ENCODE results near the gene TNFRSF1A. TPM values are rescaled to one million over a fixed set of nuclear protein-coding genes. Genes with fewer than 3 reads are reported as not detected.

Gene TNFRSF1A
- total and polyA plus RNA-seq, 2 of the 13 experiments (the other 11 are each of a cell fraction or from before 2014, with no cell fraction given): 41.5 to 61.2 TPM

DNA sequence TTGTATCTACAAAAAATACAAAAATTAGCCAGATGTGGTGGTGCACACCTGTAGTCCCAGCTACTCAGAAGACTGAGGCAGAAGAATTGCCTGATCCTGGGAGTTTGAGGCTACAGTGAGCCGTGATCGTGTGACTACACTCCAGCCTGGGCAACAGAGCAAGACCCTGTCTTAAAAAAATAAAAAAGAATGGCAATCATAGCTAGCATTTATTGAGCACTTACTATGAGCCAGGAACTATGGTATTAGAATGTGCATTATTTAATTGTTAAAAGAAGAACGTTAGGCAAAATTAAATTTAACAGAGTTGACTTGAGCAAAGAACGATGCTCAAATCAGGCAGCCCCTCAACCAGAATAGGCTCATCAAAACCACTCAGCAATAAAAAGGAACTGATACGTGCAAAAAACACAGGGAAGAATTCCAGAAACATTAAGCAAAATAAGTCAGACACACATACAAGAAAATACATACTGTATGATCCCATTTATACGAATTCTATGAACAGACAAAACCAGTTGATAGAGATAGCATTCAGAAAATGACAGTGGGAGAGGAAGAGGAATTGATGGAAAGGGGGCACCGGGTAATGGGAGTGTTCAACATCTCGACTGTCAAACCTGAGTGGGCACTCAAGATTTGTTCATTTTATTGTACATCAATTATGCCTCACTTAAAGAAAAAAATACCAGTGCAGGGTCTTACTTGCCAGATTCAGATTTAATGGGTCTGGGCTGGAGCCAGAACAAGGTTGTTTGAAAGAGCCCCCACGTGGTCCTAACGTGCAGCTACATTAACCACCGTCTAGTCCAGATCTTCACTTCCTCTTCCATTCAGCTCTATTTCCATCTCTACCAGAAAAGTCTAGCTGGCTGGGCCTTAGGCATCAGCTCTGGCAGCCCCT lies 25.4 kb upstream of the TNFRSF1A start (continued):
- TF ChIP-seq ZFP36 (IDR thresholded peaks at IDR 0.05; ENCODE audit: borderline replicate concordance, low read depth, low read length, partially characterized antibody) (no peak), THAP11 (CRISPR knock-in tag; IDR thresholded peaks at IDR 0.05) (0 out of 2 replicates have a peak, but pooled peaks have one; percentile 12), CBX1 (IDR thresholded peaks at IDR 0.05; ENCODE audit: low read depth) (no peak), PRPF4 (IDR thresholded peaks at IDR 0.05; ENCODE audit: low read depth, low read length, poor library complexity, severe bottlenecking) (no peak), TEAD3 (CRISPR knock-in tag; optimal IDR thresholded peaks at IDR 0.05; ENCODE audit: borderline replicate concordance) (no peak), ETV5 (CRISPR knock-in tag; IDR thresholded peaks at IDR 0.05; ENCODE audit: borderline replicate concordance) (no peak), SMC3 (IDR thresholded peaks at IDR 0.05; ENCODE audit: low read length) (peak; percentile 68), CCAR2 (optimal IDR thresholded peaks at IDR 0.05; ENCODE audit: low read depth, low read length) (no peak), TAF15 (IDR thresholded peaks at IDR 0.05; ENCODE audit: low read depth, low read length, poor library complexity, severe bottlenecking) (no peak), AHR (CRISPR knock-in tag; IDR thresholded peaks at IDR 0.05) (no peak), KLF12 (CRISPR knock-in tag; IDR thresholded peaks at IDR 0.05; ENCODE audit: borderline replicate concordance) (no peak), JARID2 (CRISPR knock-in tag; IDR thresholded peaks at IDR 0.05; ENCODE audit: insufficient replicate concordance) (no peak), KLF11 (CRISPR knock-in tag; IDR thresholded peaks at IDR 0.05) (0 out of 2 replicates have a peak, but pooled peaks have one; percentile 22), ELF3 (CRISPR knock-in tag; IDR thresholded peaks at IDR 0.05) (peak; percentile 67; the same call in 1 of the 2 replicates), ERF (CRISPR knock-in tag; IDR thresholded peaks at IDR 0.05) (0 out of 2 replicates have a peak, but pooled peaks have one; percentile 40), PPARG (CRISPR knock-in tag; conservative IDR thresholded peaks at IDR 0.05) (no peak), NFE2 (CRISPR knock-in tag; IDR thresholded peaks at IDR 0.05) (no peak), ZNF430 (CRISPR knock-in tag; IDR thresholded peaks at IDR 0.05) (0 out of 2 replicates have a peak, but pooled peaks have one; percentile 33), ZNF605 (CRISPR knock-in tag; IDR thresholded peaks at IDR 0.05) (0 out of 2 replicates have a peak, but pooled peaks have one; percentile 22), SNAI1 (CRISPR knock-in tag; IDR thresholded peaks at IDR 0.05; ENCODE audit: borderline replicate concordance) (no peak), ZNF432 (CRISPR knock-in tag; IDR thresholded peaks at IDR 0.05; ENCODE audit: borderline replicate concordance) (no peak)
- TF ChIP-seq, protein P1, sequence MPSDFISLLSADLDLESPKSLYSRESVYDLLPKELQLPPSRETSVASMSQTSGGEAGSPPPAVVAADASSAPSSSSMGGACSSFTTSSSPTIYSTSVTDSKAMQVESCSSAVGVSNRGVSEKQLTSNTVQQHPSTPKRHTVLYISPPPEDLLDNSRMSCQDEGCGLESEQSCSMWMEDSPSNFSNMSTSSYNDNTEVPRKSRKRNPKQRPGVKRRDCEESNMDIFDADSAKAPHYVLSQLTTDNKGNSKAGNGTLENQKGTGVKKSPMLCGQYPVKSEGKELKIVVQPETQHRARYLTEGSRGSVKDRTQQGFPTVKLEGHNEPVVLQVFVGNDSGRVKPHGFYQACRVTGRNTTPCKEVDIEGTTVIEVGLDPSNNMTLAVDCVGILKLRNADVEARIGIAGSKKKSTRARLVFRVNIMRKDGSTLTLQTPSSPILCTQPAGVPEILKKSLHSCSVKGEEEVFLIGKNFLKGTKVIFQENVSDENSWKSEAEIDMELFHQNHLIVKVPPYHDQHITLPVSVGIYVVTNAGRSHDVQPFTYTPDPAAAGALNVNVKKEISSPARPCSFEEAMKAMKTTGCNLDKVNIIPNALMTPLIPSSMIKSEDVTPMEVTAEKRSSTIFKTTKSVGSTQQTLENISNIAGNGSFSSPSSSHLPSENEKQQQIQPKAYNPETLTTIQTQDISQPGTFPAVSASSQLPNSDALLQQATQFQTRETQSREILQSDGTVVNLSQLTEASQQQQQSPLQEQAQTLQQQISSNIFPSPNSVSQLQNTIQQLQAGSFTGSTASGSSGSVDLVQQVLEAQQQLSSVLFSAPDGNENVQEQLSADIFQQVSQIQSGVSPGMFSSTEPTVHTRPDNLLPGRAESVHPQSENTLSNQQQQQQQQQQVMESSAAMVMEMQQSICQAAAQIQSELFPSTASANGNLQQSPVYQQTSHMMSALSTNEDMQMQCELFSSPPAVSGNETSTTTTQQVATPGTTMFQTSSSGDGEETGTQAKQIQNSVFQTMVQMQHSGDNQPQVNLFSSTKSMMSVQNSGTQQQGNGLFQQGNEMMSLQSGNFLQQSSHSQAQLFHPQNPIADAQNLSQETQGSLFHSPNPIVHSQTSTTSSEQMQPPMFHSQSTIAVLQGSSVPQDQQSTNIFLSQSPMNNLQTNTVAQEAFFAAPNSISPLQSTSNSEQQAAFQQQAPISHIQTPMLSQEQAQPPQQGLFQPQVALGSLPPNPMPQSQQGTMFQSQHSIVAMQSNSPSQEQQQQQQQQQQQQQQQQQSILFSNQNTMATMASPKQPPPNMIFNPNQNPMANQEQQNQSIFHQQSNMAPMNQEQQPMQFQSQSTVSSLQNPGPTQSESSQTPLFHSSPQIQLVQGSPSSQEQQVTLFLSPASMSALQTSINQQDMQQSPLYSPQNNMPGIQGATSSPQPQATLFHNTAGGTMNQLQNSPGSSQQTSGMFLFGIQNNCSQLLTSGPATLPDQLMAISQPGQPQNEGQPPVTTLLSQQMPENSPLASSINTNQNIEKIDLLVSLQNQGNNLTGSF (CRISPR knock-in tag; IDR thresholded peaks at IDR 0.05): no peak
- TF ChIP-seq, protein P2, sequence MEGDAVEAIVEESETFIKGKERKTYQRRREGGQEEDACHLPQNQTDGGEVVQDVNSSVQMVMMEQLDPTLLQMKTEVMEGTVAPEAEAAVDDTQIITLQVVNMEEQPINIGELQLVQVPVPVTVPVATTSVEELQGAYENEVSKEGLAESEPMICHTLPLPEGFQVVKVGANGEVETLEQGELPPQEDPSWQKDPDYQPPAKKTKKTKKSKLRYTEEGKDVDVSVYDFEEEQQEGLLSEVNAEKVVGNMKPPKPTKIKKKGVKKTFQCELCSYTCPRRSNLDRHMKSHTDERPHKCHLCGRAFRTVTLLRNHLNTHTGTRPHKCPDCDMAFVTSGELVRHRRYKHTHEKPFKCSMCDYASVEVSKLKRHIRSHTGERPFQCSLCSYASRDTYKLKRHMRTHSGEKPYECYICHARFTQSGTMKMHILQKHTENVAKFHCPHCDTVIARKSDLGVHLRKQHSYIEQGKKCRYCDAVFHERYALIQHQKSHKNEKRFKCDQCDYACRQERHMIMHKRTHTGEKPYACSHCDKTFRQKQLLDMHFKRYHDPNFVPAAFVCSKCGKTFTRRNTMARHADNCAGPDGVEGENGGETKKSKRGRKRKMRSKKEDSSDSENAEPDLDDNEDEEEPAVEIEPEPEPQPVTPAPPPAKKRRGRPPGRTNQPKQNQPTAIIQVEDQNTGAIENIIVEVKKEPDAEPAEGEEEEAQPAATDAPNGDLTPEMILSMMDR (CRISPR knock-in tag; IDR thresholded peaks at IDR 0.05): peak; percentile 69
- TF ChIP-seq, protein P3, sequence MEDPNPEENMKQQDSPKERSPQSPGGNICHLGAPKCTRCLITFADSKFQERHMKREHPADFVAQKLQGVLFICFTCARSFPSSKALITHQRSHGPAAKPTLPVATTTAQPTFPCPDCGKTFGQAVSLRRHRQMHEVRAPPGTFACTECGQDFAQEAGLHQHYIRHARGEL (CRISPR knock-in tag; IDR thresholded peaks at IDR 0.05): no peak
